Activated CD4-positive, alpha-beta T cell treated with anti-CD3 and anti-CD28 coated beads, Interleukin-2, Interleukin-4, amounts not matched to agents 100 ng/mL and 50 ng/mL, durations not matched to agents 16 hours and 8 hours (primary cell): Measurements from ENCODE around the gene MRPL27.
A peak's percentile ranks its signal among the peaks of the same experiment; 100 is the strongest.

ENCODE experiments used
- DNase-seq: peaks from one replicate; pipeline ENCODE4 v3.0.0-alpha.2; 2020; ENCODE audit warnings: low spot score

Gene MRPL27

DNA sequence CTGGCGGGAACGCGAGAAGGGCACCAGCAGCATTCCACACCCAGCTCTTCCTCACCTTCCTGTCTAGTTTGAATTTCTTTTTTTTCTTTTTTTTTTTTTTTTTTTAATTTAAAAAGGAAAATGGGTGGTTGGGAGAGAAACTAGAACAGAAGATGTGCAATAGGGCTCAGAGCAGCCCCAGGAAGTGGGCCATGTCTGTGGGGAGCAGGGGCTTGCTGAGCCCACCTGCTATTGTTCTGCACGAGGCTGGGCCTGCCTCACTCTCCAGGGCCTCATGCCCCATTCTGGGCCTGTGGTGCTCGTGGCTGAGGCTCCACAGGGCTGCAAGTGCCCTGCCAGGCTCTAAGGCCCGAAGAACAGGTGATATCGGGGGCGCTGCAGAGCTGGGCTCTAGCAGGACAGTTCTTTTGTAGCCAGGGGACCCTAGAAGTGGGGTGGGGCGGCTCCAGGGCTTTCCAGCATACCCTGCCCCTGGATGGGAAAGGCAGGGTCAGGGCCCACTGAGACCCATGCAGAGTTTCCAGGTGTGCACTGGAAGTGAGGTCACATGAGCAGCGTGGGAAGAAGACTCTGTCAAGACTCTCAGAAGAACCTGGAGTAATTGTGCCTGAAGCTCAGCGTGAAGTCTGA, 12.4 kb downstream of the MRPL27 start:
- DNase-seq, result no peak

DNA sequence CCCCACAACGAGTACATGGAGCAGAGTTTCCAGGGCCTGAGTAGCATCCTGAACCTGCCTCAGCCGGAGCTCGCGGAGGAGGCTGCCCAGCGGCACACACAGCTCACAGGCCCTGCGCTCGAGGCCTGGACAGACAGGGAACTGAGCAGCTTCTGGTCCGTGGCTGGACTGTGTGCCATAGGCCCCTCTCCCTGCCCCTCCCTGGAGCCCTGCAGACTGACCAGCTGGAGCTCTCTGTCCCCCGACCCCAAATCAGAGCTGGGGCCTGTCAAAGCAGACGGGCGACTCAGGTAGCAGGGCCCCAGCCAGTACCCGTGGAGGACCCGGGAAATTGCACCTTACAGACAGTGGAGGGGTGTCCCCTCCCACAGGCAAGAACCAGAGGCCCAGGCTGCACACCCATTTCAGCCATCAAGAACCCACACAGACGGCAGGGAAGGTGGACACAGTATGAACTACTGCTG, 13.0 kb downstream of the MRPL27 start:
- no peak for DNase-seq

DNA sequence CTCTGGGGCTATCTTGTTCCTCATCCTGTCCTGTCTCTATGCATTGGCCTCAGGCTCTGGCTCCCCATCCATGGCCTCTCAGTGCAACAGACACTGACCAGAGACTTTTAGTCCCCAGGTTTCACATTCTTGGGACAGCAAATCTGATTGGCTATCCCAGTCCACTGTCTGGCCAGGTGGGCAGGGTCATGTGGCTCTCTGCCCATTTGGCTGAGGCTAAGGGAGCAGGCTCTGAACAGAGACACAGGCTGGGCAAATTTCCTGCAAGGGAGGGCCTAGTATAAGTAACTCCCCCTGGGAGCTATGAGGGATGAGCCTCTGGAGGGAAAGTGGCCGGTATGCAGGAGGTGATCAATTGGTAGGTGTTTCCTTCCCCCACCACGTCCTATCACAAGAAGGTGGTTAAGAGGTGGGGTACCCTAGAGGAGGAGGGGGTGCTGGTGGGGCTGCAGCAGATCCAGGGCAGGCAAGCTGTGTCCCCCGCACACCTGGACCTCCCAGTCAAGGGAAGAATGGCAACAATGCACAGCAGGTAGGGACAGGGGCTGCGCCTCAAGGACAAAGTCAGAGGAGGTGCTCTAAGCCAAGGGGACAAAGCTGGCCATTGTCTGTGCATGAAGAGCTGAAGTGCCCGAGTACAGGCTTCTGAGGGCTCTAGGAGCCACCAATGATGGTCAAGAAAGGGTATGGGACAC, 13.8 kb downstream of the MRPL27 start:
- DNase-seq, result no peak

DNA sequence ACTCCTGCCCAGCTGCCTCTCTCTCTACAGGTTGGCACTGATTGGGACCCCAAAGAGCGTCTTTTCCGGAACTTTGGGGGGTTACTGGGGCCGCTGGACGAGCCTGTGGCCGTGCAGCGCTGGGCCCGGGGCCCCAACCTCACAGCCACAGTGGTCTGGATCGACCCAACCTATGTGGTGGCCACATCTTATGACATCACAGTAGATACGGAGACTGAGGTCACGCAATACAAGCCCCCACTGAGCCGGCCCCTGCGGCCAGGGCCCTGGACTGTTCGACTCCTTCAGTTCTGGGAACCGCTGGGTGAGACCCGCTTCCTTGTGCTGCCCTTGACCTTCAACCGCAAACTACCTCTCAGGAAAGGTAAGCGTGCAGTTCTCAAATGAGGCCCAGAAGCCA, 14.8 kb downstream of the MRPL27 start:
- no peak for DNase-seq

DNA sequence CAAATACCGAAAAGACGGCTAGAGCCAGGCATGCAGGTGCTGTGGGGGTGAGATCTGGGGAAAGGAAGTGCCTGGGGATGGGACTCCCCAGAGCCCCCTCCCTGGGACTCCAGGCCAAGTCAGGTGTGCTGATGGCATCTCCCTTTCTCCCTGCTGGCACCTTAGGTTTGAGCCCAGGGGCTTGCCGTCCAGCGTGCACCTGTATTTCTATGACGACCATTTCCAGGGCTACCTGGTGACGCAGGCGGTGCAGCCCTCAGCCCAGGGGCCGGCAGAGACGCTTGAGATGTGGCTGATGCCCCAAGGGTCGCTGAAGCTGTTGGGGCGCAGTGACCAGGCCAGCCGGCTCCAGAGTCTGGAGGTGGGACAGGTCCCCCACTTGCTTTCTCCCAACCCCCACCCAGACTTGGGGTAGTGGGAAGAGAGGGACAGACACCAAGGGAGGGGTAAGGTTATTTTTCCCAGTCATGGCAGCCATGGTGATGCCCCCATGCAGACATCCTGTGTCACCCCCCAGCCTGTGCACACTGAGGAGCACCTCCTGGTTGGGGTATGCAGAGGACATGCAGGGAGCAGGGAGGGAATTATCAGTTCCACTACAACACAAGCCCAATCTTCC, 16.0 kb downstream of the MRPL27 start:
- DNase-seq, result no peak

DNA sequence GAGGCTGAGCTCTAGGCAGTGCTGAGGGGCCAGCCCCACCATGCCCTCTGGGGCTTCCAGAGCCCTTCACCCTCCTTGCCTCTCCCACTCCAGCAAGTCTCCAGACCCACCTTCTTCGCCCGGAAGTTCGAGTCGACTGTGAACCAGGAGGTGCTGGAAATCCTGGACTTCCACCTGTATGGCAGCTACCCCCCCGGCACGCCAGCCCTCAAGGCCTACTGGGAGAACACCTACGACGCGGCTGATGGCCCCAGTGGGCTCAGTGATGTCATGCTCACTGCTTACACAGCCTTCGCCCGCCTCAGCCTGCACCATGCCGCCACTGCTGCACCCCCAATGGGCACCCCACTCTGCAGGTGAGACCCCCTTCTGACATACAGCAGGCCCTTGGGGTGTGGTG, 16.6 kb downstream of the MRPL27 start:
- DNase-seq, result no peak

DNA sequence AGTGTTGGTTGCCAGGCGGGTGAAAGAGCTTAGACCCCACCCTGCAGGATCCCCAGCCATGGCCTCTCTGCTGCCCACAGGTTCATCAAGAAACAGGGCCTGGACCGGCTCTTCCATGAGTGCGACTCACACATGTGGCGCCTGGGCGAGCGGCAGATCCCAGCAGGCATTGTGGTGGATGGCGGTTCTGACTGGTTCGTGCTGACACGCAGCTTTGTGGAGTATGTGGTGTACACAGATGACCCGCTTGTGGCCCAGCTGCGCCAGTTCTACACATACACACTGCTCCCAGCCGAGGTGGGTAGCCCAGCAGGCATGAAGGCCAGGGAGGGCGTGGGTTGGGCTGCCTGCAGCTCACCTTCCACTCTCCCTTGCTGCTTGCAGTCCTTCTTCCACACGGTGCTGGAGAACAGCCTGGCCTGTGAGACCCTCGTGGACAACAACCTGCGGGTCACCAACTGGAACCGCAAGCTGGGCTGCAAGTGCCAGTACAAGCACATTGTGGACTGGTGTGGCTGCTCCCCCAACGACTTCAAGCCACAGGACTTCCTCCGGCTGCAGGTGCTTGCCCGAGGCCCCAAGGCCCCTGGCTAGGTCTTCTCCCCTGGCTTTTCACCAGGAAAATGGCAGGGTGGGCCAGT, 17.2 kb downstream of the MRPL27 start:
- DNase-seq, result no peak

- no peak for DNase-seq
Observed at GRCh38 chr17:50355336-50355700, 17.7 kb downstream of the MRPL27 start.

- no peak for DNase-seq
Observed at GRCh38 chr17:50354776-50355175, 18.2 kb downstream of the MRPL27 start.

DNA sequence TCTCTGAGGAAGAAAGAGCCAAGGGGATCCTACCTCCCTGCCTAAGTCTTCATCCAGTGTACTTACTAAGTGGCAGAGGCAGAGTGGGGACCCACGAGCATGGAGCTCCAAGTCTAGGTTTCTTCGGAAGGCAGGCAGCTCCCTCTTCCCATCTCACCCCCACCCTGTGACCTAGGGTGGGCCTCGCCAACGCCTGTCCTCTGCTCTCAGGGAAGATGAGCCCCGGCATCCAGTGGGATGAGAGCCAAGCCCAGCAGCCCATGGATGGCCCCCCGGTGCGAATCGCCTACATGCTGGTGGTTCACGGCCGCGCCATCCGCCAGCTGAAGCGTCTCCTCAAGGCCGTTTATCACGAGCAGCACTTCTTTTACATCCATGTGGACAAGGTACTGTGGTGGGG, 18.8 kb downstream of the MRPL27 start:
- no peak for DNase-seq

- no peak for DNase-seq
Observed at GRCh38 chr17:50353600-50354195, 19.3 kb downstream of the MRPL27 start.

DNA sequence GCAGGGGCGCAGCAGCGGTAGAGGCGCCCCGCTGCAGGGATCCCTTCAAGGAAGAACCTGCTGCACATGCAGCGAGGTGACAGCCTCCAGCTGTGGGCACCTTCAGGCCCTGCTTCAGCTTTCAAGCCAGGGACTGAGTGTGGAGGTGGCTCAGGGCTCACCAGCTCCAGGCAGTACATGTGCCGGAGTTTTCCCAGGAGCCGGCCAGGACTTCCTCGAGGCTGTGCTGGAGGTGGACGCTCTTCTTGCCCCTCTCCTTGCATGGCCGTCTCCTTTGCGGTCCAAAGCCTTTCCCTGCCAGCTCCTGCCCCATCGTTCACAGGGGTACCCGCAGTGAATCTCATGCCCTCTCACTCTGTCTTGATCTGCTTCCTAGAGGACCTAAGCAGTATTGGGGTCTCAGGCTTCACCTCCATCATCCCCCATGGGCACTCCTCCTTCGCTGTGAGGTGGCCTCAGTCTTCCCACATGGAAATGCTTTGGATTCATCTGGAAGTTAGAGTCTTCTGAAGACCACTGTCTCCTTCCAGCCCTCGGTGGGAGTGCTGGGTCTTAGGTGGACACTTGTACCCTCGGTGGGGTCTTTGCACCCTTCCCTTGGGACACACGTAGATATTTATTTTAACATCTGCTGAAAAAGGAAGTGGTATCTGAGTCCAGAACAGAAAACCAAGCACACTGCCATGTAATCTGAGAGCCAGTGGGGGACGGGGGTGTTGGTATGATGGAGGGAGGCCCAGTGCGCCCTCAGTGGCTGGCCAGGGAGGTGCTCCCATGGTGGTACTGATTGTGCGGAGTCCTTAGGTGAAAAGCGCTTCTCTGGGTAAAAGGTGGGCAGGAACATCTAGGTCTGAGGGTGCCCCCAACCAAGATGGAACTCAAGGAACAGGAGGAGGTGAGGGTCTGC, 20.0 kb downstream of the MRPL27 start:
- DNase-seq, result no peak

DNA sequence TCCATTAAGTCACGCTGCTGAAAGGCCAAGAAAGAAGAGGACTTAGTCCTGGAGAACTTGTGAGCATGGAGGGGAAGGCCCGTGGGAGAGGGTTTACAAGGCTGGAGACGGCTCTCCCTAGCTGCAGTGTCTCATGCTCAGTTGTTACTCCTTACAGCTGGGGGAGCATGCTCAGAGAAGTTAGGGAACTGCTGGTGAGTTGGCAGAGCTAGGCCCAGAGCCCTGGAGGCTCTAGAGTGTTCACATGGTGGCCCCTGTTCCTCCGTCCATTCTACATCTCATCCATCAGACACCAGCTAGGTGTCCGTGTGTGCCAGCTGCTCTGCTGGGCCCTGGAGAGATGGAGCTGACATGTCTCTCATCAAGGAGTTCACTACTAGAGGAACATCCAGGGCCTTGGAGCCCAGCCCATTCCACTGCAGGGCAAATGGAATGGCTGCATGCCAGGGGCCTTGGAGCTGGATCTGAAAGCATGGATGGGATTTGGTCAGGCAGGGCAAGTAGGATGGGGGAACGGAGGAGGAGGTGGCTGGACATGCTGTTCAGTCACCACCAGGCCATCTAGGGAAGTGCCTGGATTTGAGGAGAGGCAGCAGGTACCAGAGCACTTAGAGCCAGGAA, 20.8 kb downstream of the MRPL27 start:
- DNase-seq, result no peak

DNA sequence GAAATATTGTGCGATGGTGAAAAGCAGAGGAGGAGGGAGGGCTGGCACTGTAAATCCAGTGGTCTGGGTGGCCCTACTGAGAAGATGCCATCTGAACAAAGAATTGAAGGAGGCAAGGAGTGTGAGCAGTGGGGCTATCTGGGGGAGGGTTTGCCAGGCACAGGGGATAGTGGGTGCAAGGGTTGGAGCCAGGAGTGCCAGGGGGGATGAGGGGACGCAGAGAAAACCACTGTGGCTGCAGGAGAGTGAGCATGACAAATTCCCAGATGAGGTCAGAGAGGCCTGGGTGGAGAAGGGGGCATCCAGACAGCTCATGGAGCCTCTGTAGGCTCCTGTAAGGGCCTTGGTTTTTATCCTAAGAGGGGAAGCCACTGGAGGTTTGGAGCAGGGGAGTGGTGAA, 22.3 kb downstream of the MRPL27 start:
- no peak for DNase-seq

- no peak for DNase-seq
Observed at GRCh38 chr17:50349243-50349600, 23.8 kb downstream of the MRPL27 start.

DNA sequence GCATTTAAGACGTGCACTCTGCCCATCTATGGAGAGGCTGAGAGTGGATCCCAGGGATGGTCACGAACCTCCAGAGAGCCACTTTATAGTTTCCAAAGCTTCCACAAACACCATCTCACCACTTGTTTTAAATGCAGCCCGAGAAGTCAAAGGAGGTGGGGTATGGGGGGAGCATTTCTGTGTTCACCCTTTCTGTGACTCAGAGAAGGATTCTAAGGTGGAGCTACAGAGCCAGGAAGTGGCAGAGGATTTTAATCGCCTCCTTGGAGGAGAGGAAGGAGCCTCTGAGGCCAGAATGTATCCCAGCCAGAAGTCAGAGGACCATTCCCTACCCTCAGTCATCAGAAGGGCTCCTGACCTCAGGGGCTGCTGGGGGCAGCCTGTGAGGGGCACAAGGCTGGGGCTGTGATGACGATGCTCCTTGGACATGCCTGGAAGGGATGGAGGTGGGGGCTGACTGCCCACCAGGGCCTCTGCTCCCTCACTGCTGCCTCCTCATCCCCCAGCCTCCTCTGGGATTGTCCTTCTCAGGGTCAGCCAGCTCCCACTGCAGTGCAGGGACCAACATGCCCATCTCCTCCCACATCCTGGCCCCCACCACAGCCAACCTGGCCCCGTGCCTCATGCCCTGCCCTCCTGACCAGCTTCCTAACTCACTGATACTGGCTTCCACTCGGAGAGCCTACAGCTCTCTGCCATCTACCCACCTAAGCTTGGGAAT, 24.3 kb downstream of the MRPL27 start:
- DNase-seq, result no peak

DNA sequence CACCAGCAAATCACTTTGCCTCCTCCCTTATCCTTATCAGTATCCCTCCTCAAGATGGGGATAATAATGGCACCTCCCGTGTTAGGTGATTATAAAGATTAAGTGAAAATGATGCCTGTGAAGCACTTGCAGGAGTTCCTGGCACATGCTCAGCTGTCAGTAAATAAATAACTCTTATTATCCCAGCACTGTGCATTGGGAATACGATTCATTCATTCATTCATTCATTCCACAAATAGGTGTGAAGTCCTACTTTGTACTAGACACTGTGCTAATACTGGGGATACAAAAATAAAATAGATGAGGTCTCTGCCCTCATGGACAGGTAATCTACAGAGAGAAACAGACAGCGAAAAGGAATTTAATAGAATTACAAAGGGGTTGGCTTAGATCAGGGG, 25.1 kb downstream of the MRPL27 start:
- DNase-seq, result no peak

- DNase-seq, result no peak
Observed at GRCh38 chr17:50347117-50347893, 25.7 kb downstream of the MRPL27 start.

GRCh38 chr17:50346313-50347116, 26.5 kb downstream of the MRPL27 start:
- DNase-seq, result peak; percentile 22
